Measurements from ENCODE around the gene ASCL3. TPM values are rescaled to one million over a fixed set of nuclear protein-coding genes. Genes with fewer than 3 reads are reported as not detected.
A peak's percentile ranks its signal among the peaks of the same experiment; 100 is the strongest.

Gene ASCL3
- total and polyA plus RNA-seq, 2 of the 8 experiments (the other 6 are each of a cell fraction or from before 2014, with no cell fraction given) = not detected

DNA sequence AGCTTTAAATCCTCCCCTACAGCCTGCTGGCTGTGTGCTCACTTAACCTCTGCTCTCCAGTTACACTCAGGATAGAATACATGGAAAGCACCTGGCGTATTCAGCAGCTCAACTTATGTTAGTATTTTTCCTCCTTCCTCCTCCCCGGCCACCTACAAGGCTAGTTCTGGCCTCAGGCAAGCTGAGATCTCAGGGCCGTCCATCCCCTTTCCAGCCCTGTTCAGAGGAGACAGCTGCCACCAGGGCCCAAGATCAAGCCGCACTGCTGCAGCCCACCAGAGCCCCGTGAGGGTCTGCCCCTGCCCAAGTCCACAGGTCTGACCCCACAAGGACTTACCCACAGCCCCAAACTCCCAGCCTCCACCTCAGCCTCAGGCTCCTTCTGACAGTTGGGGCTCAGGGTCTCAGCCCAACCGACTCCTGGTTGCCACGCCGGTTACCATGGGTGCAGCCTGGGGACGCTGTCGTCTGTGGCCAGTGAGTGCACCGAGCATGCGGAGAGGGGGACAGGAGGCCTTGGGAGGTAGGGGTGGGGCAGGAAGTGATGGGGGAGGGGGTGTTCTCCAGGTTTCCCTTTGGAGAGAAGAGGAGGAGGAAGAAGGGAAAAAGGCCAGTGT, 10.1 kb downstream of the ASCL3 start, which contains the start of gene C11orf16:
Gene C11orf16 (minus strand): TSS at position 384 of the 617 bp plus-strand sequence. CDS start 639 bp downstream, outside the sequence.
- ChIA-PET POLR2A (ENCODE audit: partially characterized antibody) (interaction anchor here (0.6 kb wide), 1 partner anchor 26 kb away, joined by 3 read pairs; no protein-coding TSS in a partner anchor), CTCF (ENCODE audit: partially characterized antibody) (interaction anchor here (1.3 to 2.6 kb wide), 8 partner anchors 11 to 205 kb away, joined by 3 to 14 read pairs (median 6); partner anchors contain the start of gene TMEM9B)
- TF ChIP-seq TEAD4 (IDR thresholded peaks at IDR 0.05; ENCODE audit: low read depth, low read length) (no peak), RFX5 (IDR thresholded peaks at IDR 0.05; ENCODE audit: borderline replicate concordance, low read depth, low read length) (no peak), EZH2 (IDR thresholded peaks at IDR 0.05; ENCODE audit: low read depth, low read length, severe bottlenecking) (no peak)
- Histone ChIP-seq H3K23me2 (ENCODE audit: low read depth, low read length) (no peaks in the 10 kb centered on the region), H3K79me1 (ENCODE audit: low read depth, low read length) (no peaks in the 10 kb centered on the region), H3K27me3 (replicated peaks in 1 of 4; ENCODE audit: control insufficient read depth in 3 of 4, extremely low read depth in 1 of 4, insufficient read depth in 3 of 4, low read length in 3 of 4) (no peaks in the 10 kb centered on the region), H3K36me3 (ENCODE audit: control insufficient read depth in 2 of 4, insufficient read depth in 4 of 4, low read length in 3 of 4) (no peaks in the 10 kb centered on the region), H2BK15ac (ENCODE audit: low read length) (no peak within 1 kb of the TSS), H3K9ac (replicated peaks in 1 of 4; ENCODE audit: extremely low read depth in 1 of 4, low read depth in 3 of 4, low read length in 3 of 4) (no peak within 1 kb of the TSS), H2BK120ac (replicated peaks; ENCODE audit: low read depth, low read length) (peak within 1 kb of the TSS; percentile 11), H3K79me2 (ENCODE audit: control insufficient read depth in 1 of 2, insufficient read depth in 2 of 2, low read length in 2 of 2) (no peaks in the 10 kb centered on the region), H2BK20ac (ENCODE audit: low read length) (no peak within 1 kb of the TSS), H3K23ac (ENCODE audit: insufficient read length) (no peak within 1 kb of the TSS), H4K20me1 (replicated peaks in 1 of 2; ENCODE audit: control insufficient read depth in 1 of 2, insufficient read depth in 2 of 2, low read length in 2 of 2) (no peaks in the 10 kb centered on the region), H4K8ac (ENCODE audit: extremely low read depth, insufficient read depth, low read length) (no peak within 1 kb of the TSS), H2AK5ac (ENCODE audit: low read depth, low read length) (no peak within 1 kb of the TSS; the same call in 1 of the 2 replicates), H2BK12ac (ENCODE audit: low read depth, low read length) (peak within 1 kb of the TSS; percentile 46; the same call in 1 of the 2 replicates), H4K5ac (ENCODE audit: insufficient read length, low read depth, low read length) (no peak within 1 kb of the TSS), H3K4me1 (replicated peaks in 1 of 4; ENCODE audit: control insufficient read depth in 3 of 4, insufficient read depth in 4 of 4, low read length in 3 of 4) (peaks cover 0 to 8% (median 1%) of the 10 kb centered on the region in 4 experiments; a peak in 2 of 7 replicates), H3K4me2 (ENCODE audit: insufficient read depth in 1 of 2, low read depth in 2 of 2, low read length in 2 of 2) (no peak within 1 kb of the TSS), H3K9me3 (ENCODE audit: insufficient read depth in 2 of 2, low read depth in 1 of 2, low read length in 1 of 2) (no peaks in the 10 kb centered on the region), H3K14ac (ENCODE audit: insufficient read length) (no peak within 1 kb of the TSS), H2AFZ (ENCODE audit: low read length) (0 out of 2 replicates have a peak within 1 kb of the TSS, but pooled peaks have one; percentile 24), H3K27ac (ENCODE audit: low read depth, low read length) (no peak within 1 kb of the TSS; the same call in 1 of the 2 replicates), H3K56ac (replicated peaks; ENCODE audit: insufficient read length, low read depth, low read length) (no peak within 1 kb of the TSS), H3K4ac (replicated peaks; ENCODE audit: insufficient read length, low read depth, low read length) (no peak within 1 kb of the TSS), H4K91ac (replicated peaks; ENCODE audit: insufficient read length, low read length) (peak within 1 kb of the TSS; percentile 38), H3K18ac (ENCODE audit: extremely low read depth, low read length) (peak within 1 kb of the TSS; percentile 20; the same call in 1 of the 2 replicates), H3K4me3 (ENCODE audit: extremely low read depth in 1 of 4, insufficient read depth in 2 of 4, low read depth in 3 of 4, low read length in 4 of 4) (no peak within 1 kb of the TSS), H2BK5ac (ENCODE audit: low read depth, low read length) (peak within 1 kb of the TSS; percentile 38; the same call in 1 of the 2 replicates)
- WGBS, 2 experiments (ENCODE audit: extremely low coverage in 1 of 2, insufficient coverage in 1 of 2, insufficient read length in 1 of 2, insufficient replicate concordance in 2 of 2, low coverage in 1 of 2, low lambda C conversion rate in 2 of 2, missing lambda C conversion rate in 1 of 2) = 83% methylated on average over 12 of the region's 12 CpGs; no CpG with 5 or more reads in 1 of the 2 experiments
- FAIRE-seq = no peak
- no peak for DNase-seq (ENCODE audit: low read depth in 1 of 2, low spot score in 2 of 2)

All from H1 (cell line).